GM18519 (cell line): Measurements from ENCODE around the gene PARP16.
"Not testable (repeated sequence)": the region's sequence is repeated elsewhere in the genome, so short reads cannot be mapped to it uniquely, and the experiment has no call there.

Source experiments
- ATAC-seq: cut with Tn5 transposase; IDR thresholded peaks from one replicate; pipeline ENCODE4 v1.9.1; 2021; ENCODE audit warnings: mild to moderate bottlenecking, moderate library complexity; ENCODE audit not compliant: unreplicated experiment, low FRiP score

The PARP16 gene

GRCh38 chr15:65278480-65278879 lies 8.2 kb downstream of the PARP16 start:
- no peak for ATAC-seq

- ATAC-seq, result no peak
Measured at GRCh38 chr15:65277015-65277414, 9.7 kb downstream of the PARP16 start.

GRCh38 chr15:65275728-65276126 lies 11.0 kb downstream of the PARP16 start:
- no peak for ATAC-seq

- no peak for ATAC-seq
Measured at GRCh38 chr15:65275104-65275727, 11.5 kb downstream of the PARP16 start.

- ATAC-seq, result not testable (repeated sequence)
Measured at GRCh38 chr15:65270811-65271545, 15.7 kb downstream of the PARP16 start.

GRCh38 chr15:65268411-65268810 lies 18.3 kb downstream of the PARP16 start:
- no peak for ATAC-seq

GRCh38 chr15:65266469-65266868 lies 20.2 kb downstream of the PARP16 start:
- ATAC-seq, result no peak

GRCh38 chr15:65264863-65265430 lies 21.7 kb downstream of the PARP16 start:
- no peak for ATAC-seq

- ATAC-seq, result no peak
Measured at GRCh38 chr15:65263313-65263712, 23.4 kb downstream of the PARP16 start.

GRCh38 chr15:65260968-65261367 lies 25.7 kb downstream of the PARP16 start:
- no peak for ATAC-seq

GRCh38 chr15:65259367-65259797 lies 27.3 kb downstream of the PARP16 start:
- no peak for ATAC-seq

GRCh38 chr15:65258375-65259262 lies 28.1 kb downstream of the PARP16 start:
- no peak for ATAC-seq

GRCh38 chr15:65255486-65256140 lies 31.1 kb downstream of the PARP16 start:
- ATAC-seq, result no peak

- no peak for ATAC-seq
Measured at GRCh38 chr15:65254758-65255157, 31.9 kb downstream of the PARP16 start.

GRCh38 chr15:65254356-65254755 lies 32.3 kb downstream of the PARP16 start:
- ATAC-seq, result no peak

- ATAC-seq, result no peak
Measured at GRCh38 chr15:65249641-65250040, 37.0 kb downstream of the PARP16 start.

- ATAC-seq, result no peak
Measured at GRCh38 chr15:65248511-65249255, 38.0 kb downstream of the PARP16 start.

- ATAC-seq, result no peak
Measured at GRCh38 chr15:65246939-65247338, 39.7 kb downstream of the PARP16 start.

GRCh38 chr15:65246026-65246714 lies 40.5 kb downstream of the PARP16 start:
- ATAC-seq, result no peak
